H1 (cell line): ENCODE results near the gene ZXDC. TPM values are rescaled to one million over a fixed set of nuclear protein-coding genes. Genes with fewer than 3 reads are reported as not detected.

Experiments used
- CTCF ChIA-PET: fragments of 300-600 bp; sonication (Branson Sonifier 250); formaldehyde crosslinking; loops from one replicate; lab custom pipeline; 2021; ENCODE audit not compliant: partially characterized antibody; lab: Charles Lee
- POLR2A ChIA-PET: fragments of 300-600 bp; sonication (Branson Sonifier 250); formaldehyde crosslinking; loops from one replicate; lab custom pipeline; 2021; ENCODE audit warnings: inconsistent platforms; ENCODE audit not compliant: partially characterized antibody; lab: Charles Lee
- DNase-seq, 2 experiments: peaks; one replicate each; pipeline versions ENCODE4 v3.0.0 to v3.0.0-alpha.2; 2010 to 2022; ENCODE audit warnings: low spot score in 2 of 2, low read depth in 1 of 2, mixed read lengths in 1 of 2
- FAIRE-seq: peaks from 2 replicates; lab custom pipeline; 2011; peaks lifted over from hg19 to GRCh38; lab: Jason Lieb, UNC
- H2AFZ ChIP-seq: 2 replicates; pipeline ENCODE4 v1.8.1; 2012; ENCODE audit warnings: low read length, inconsistent platforms
- H2AK5ac ChIP-seq: 2 replicates; pipeline ENCODE4 v1.6.1; 2013; ENCODE audit warnings: low read depth, low read length
- H2BK120ac ChIP-seq: replicated peaks from 2 replicates; pipeline ENCODE3; 2013; ENCODE audit warnings: low read depth, low read length, inconsistent platforms
- H2BK12ac ChIP-seq: 2 replicates; pipeline ENCODE4 v1.6.1; 2013; ENCODE audit warnings: low read depth, low read length
- H2BK15ac ChIP-seq: 2 replicates; pipeline ENCODE4 v1.6.1; 2013; ENCODE audit warnings: low read length
- H2BK20ac ChIP-seq: 2 replicates; pipeline ENCODE4 v1.6.1; 2013; ENCODE audit warnings: low read length
- H2BK5ac ChIP-seq: 2 replicates; pipeline ENCODE4 v1.6.1; 2013; ENCODE audit warnings: low read depth, low read length
- H3K14ac ChIP-seq: 2 replicates; pipeline ENCODE4 v1.6.1; 2013; ENCODE audit warnings: inconsistent platforms; ENCODE audit not compliant: insufficient read length
- H3K18ac ChIP-seq: 2 replicates; pipeline ENCODE4 v1.6.1; 2013; ENCODE audit warnings: low read length; ENCODE audit errors: extremely low read depth
- H3K23ac ChIP-seq: 2 replicates; pipeline ENCODE4 v1.6.1; 2013; ENCODE audit warnings: inconsistent platforms; ENCODE audit not compliant: insufficient read length
- H3K23me2 ChIP-seq: 2 replicates; pipeline ENCODE4 v1.6.1; 2013; ENCODE audit warnings: low read depth, low read length
- H3K27ac ChIP-seq: 2 replicates; pipeline ENCODE4 v1.6.1; 2011; ENCODE audit warnings: low read depth, low read length, inconsistent platforms
- H3K27me3 ChIP-seq, 4 experiments: replicated peaks in 1 of 4; 1 replicate in 1 of 4; 2 replicates in 3 of 4; pipeline versions ENCODE4 v1.6.1 to v1.8.1; 2011 to 2013; ENCODE audit warnings: low read length in 3 of 4, mild to moderate bottlenecking in 3 of 4, inconsistent platforms in 2 of 4, mixed read lengths in 2 of 4, moderate library complexity in 1 of 4; ENCODE audit not compliant: control insufficient read depth in 3 of 4, insufficient read depth in 3 of 4; ENCODE audit errors: extremely low read depth in 1 of 4
- H3K36me3 ChIP-seq, 4 experiments: 2 replicates each; pipeline versions ENCODE4 v1.6.1 to v1.8.1; 2011 to 2013; ENCODE audit warnings: mild to moderate bottlenecking in 4 of 4, low read length in 3 of 4, moderate library complexity in 2 of 4, control low read depth in 1 of 4, inconsistent platforms in 1 of 4; ENCODE audit not compliant: insufficient read depth in 4 of 4, control insufficient read depth in 2 of 4
- H3K4ac ChIP-seq: replicated peaks from 2 replicates; pipeline ENCODE3; 2013; ENCODE audit warnings: low read length, low read depth, mixed read lengths, inconsistent platforms; ENCODE audit not compliant: insufficient read length
- H3K4me1 ChIP-seq, 4 experiments: replicated peaks in 1 of 4; 1 replicate in 1 of 4; 2 replicates in 3 of 4; pipeline versions ENCODE4 v1.6.1 to v1.8.1; 2011 to 2013; ENCODE audit warnings: low read length in 3 of 4, inconsistent platforms in 2 of 4, mixed read lengths in 1 of 4; ENCODE audit not compliant: insufficient read depth in 4 of 4, control insufficient read depth in 3 of 4
- H3K4me2 ChIP-seq, 2 experiments: 2 replicates each; pipeline versions ENCODE4 v1.6.1 to v1.8.1; 2011 to 2013; ENCODE audit warnings: low read depth in 2 of 2, low read length in 2 of 2, control low read depth in 1 of 2, inconsistent platforms in 1 of 2, mild to moderate bottlenecking in 1 of 2; ENCODE audit not compliant: insufficient read depth in 1 of 2
- H3K4me3 ChIP-seq, 4 experiments: fragments of 200-600, 300-600 bp in 1 of 4; sonication (generic), shearing (Covaris generic), sonication (Bioruptor Twin) in 1 of 4; 2 replicates each; pipeline versions ENCODE4 v1.5.1 to v1.8.1; 2011 to 2016; ENCODE audit warnings: low read length in 4 of 4, low read depth in 3 of 4, control low read depth in 2 of 4, inconsistent platforms in 2 of 4, mild to moderate bottlenecking in 2 of 4, mixed read lengths in 1 of 4, moderate library complexity in 1 of 4; ENCODE audit not compliant: insufficient read depth in 2 of 4; ENCODE audit errors: extremely low read depth in 1 of 4
- H3K56ac ChIP-seq: replicated peaks from 2 replicates; pipeline ENCODE3; 2013; ENCODE audit warnings: low read depth, mild to moderate bottlenecking, mixed read lengths, low read length, inconsistent platforms; ENCODE audit not compliant: insufficient read length
- H3K79me1 ChIP-seq: 2 replicates; pipeline ENCODE4 v1.6.1; 2013; ENCODE audit warnings: low read depth, low read length, control low read depth
- H3K79me2 ChIP-seq, 2 experiments: 2 replicates each; pipeline versions ENCODE4 v1.6.1 to v1.8.1; 2012 to 2013; ENCODE audit warnings: low read length in 2 of 2, mild to moderate bottlenecking in 2 of 2, inconsistent platforms in 1 of 2; ENCODE audit not compliant: insufficient read depth in 2 of 2, control insufficient read depth in 1 of 2
- H3K9ac ChIP-seq, 4 experiments: replicated peaks in 1 of 4; 1 replicate in 1 of 4; 2 replicates in 3 of 4; pipeline versions ENCODE4 v1.6.1 to v1.8.1; 2011 to 2013; ENCODE audit warnings: low read depth in 3 of 4, low read length in 3 of 4, control low read depth in 2 of 4, mild to moderate bottlenecking in 2 of 4, moderate library complexity in 2 of 4, inconsistent platforms in 1 of 4; ENCODE audit errors: extremely low read depth in 1 of 4
- H3K9me3 ChIP-seq, 2 experiments: 2 replicates each; pipeline versions ENCODE4 v1.6.1 to v1.8.1; 2012 to 2013; ENCODE audit warnings: mild to moderate bottlenecking in 2 of 2, moderate library complexity in 2 of 2, control low read depth in 1 of 2, inconsistent platforms in 1 of 2, low read depth in 1 of 2, low read length in 1 of 2, mixed read lengths in 1 of 2; ENCODE audit not compliant: insufficient read depth in 2 of 2
- H4K20me1 ChIP-seq, 2 experiments: replicated peaks in 1 of 2; 2 replicates each; pipeline versions ENCODE3 to v1.8.1; 2011 to 2013; ENCODE audit warnings: inconsistent platforms in 2 of 2, low read length in 2 of 2, mild to moderate bottlenecking in 1 of 2; ENCODE audit not compliant: insufficient read depth in 2 of 2, control insufficient read depth in 1 of 2
- H4K5ac ChIP-seq: 2 replicates; pipeline ENCODE4 v1.6.1; 2013; ENCODE audit warnings: low read length, low read depth, mixed read lengths, inconsistent platforms; ENCODE audit not compliant: insufficient read length
- H4K8ac ChIP-seq: 2 replicates; pipeline ENCODE4 v1.8.0; 2013; ENCODE audit warnings: mild to moderate bottlenecking, moderate library complexity, low read length, inconsistent platforms; ENCODE audit not compliant: insufficient read depth; ENCODE audit errors: extremely low read depth
- H4K91ac ChIP-seq: replicated peaks from 2 replicates; pipeline ENCODE3; 2013; ENCODE audit warnings: low read length, mixed read lengths, inconsistent platforms; ENCODE audit not compliant: insufficient read length
- BACH1 ChIP-seq: IDR thresholded peaks from 2 replicates; pipeline ENCODE4 v1.6.1; 2012; ENCODE audit warnings: low read length, improper control_type of control experiment
- FOSL1 ChIP-seq: IDR thresholded peaks from 2 replicates; pipeline ENCODE4 v1.6.1; 2011; ENCODE audit warnings: mild to moderate bottlenecking, low read depth, low read length, moderate library complexity; ENCODE audit not compliant: insufficient read depth
- HDAC2 ChIP-seq, 2 experiments: fragments of 300-600 bp in 1 of 2; sonication (generic) in 1 of 2; IDR thresholded peaks; 2 replicates each; pipeline ENCODE4 v1.6.1; 2011 to 2012; ENCODE audit warnings: low read depth in 2 of 2, low read length in 2 of 2, mild to moderate bottlenecking in 2 of 2, moderate library complexity in 2 of 2, borderline replicate concordance in 1 of 2, inconsistent platforms in 1 of 2
- WGBS, 2 experiments: shearing (Covaris generic) in 1 of 2; methylation state at CpG; one replicate each; pipeline versions ENCODE4 v1.1.6 to v1.1.7; 2013 to 2015; ENCODE audit warnings: low lambda C conversion rate in 2 of 2, mixed read lengths in 2 of 2, inconsistent platforms in 1 of 2, low coverage in 1 of 2, missing lambda C conversion rate in 1 of 2; ENCODE audit not compliant: insufficient replicate concordance in 2 of 2, insufficient coverage in 1 of 2, insufficient read length in 1 of 2; ENCODE audit errors: extremely low coverage in 1 of 2, missing lambda C conversion rate in 1 of 2; 5-methylcytosine and 5-hydroxymethylcytosine counted together
- polyA plus RNA-seq, 7 experiments: library from polyadenylated mRNA; depleted of rRNA in 3 of 7; stranded (reverse) in 5 of 7; unstranded in 2 of 7; fragments of >200 nt in 5 of 7; fragments of 200-250 nt in 2 of 7; gene quantifications; 1 replicate in 5 of 7; 2 replicates in 1 of 7; 4 replicates in 1 of 7; pipeline versions ENCODE4 v1.2.1 to v1.2.3, GENCODE V29; 2011 to 2013; ENCODE audit warnings: missing spikeins in 2 of 7, mixed read lengths in 2 of 7
- total RNA-seq: library from RNA; stranded (reverse); fragmentation: NEBNext Ultra II Directional; extraction: Animal tissue kit (Norgen Biotek cat#: 25700); gene quantifications from 2 replicates; pipeline ENCODE4 v1.2.1, GENCODE V29; 2021

ZXDC gene
- total and polyA plus RNA-seq, 2 of the 8 experiments (the other 6 are each of a cell fraction or from before 2014, with no cell fraction given): 12.7 to 24.3 TPM

DNA sequence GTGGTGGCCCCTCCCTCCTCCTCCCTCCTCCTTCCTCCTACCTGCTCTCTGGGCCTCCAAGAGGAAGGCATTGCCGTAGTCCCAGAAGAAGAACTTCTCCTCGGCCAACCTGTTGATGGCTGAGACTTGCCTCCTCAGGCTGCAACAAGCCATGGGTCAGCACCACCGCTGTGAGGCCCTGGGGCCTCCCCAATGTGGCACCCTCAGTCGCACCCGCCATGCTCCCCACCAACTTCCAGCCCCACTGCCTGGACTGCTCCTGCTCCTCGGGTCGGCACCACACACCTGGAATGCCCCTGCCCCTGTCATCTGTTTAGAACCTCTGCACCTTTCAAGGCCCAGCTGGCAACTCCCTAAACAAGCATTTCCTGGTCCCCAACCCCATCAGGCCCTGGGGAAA is 24.3 kb upstream of the ZXDC start:
- TF ChIP-seq HDAC2 (IDR thresholded peaks at IDR 0.05; ENCODE audit: borderline replicate concordance in 1 of 2, low read depth in 2 of 2, low read length in 2 of 2): no peak
- TF ChIP-seq FOSL1: no peak
- no peak for TF ChIP-seq BACH1
- CTCF ChIA-PET: interaction anchor here (1.6 to 6.6 kb wide), 3 partner anchors 11 to 23 kb away, joined by 6 to 49 read pairs (median 30); no protein-coding TSS in a partner anchor

More for the DNA sequence above, 24.3 kb upstream of the ZXDC start:
- Histone ChIP-seq H3K79me2 (peaks cover 0 to 3% of the 10 kb centered on the region in 2 experiments; a peak in 1 of 4 replicates), H4K5ac (no peak overlapping the region), H2AK5ac (0 out of 2 replicates have a peak overlapping the region, but pooled peaks have one; percentile 39), H3K4me3 (no peak overlapping the region), H3K18ac (no peak overlapping the region), H4K91ac (no peak overlapping the region), H3K23ac (no peak overlapping the region), H3K23me2 (peaks cover 2% of the 10 kb centered on the region; the same call in 1 of the 2 replicates), H3K79me1 (no peaks in the 10 kb centered on the region; the same call in 1 of the 2 replicates), H3K9ac (no peak overlapping the region), H2BK120ac (no peak overlapping the region), H2BK5ac (0 out of 2 replicates have a peak overlapping the region, but pooled peaks have one; percentile 9), H2BK15ac (no peak overlapping the region), H3K14ac (no peak overlapping the region), H3K56ac (no peak overlapping the region), H3K4ac (no peak overlapping the region), H2BK12ac (0 out of 2 replicates have a peak overlapping the region, but pooled peaks have one; percentile 50), H3K27ac (no peak overlapping the region), H4K8ac (no peak overlapping the region), H3K9me3 (no peaks in the 10 kb centered on the region), H2BK20ac (no peak overlapping the region), H3K4me1 (peaks cover 0 to 22% (median 16%) of the 10 kb centered on the region in 4 experiments; a peak in 6 of 7 replicates), H3K36me3 (no peaks in the 10 kb centered on the region; a peak in 1 of 8 replicates), H2AFZ (no peak overlapping the region), H3K27me3 (no peaks in the 10 kb centered on the region; a peak in 1 of 7 replicates), H4K20me1 (peaks cover 0 to 6% of the 10 kb centered on the region in 2 experiments), H3K4me2 (no peak overlapping the region)
- 92% methylated on average over 7 of the region's 7 CpGs; no CpG with 5 or more reads in 1 of the 2 experiments for WGBS, 2 experiments
- DNase-seq (no peak), FAIRE-seq (no peak)
- POLR2A ChIA-PET: no interaction called here
